Stomach (tissue), 4 donors: ENCODE measurements around the gene CREM.

Source experiments
- CTCF ChIP-seq, 7 experiments: fragments of 450-650 bp in 4 of 7; fragments of 200-600 bp in 3 of 7; sonication (generic) in 3 of 7; IDR thresholded peaks; one replicate each; pipeline ENCODE4 v1.5.1; 2016 to 2019; ENCODE audit warnings: antibody characterized with exemption in 7 of 7, control low read depth in 2 of 7, mild to moderate bottlenecking in 1 of 7
- POLR2A ChIP-seq, 4 donors: fragments of 450-650 bp; IDR thresholded peaks; one replicate each; pipeline ENCODE4 v1.6.1; 2016; ENCODE audit warnings: antibody characterized with exemption in 4 of 4, control low read depth in 2 of 4, mild to moderate bottlenecking in 1 of 4, moderate library complexity in 1 of 4
- POLR2AphosphoS5 ChIP-seq, 3 donors: sonication (generic); formaldehyde crosslinking; IDR thresholded peaks; one replicate each; pipeline ENCODE4 v1.6.1; 2016; ENCODE audit warnings: antibody characterized with exemption in 3 of 3

- TF ChIP-seq POLR2A (IDR thresholded peaks at IDR 0.05) (no peak), CTCF (IDR thresholded peaks at IDR 0.05) (no peak), POLR2AphosphoS5 (IDR thresholded peaks at IDR 0.05) (no peak)
Measured at GRCh38 chr10:35136263-35136815, 9.7 kb downstream of the CREM start.
